DOHH2 (cell line): Measurements from ENCODE around the gene DHRS3.

ENCODE experiments used
- CTCF ChIP-seq: fragments of 200-600 bp; sonication (generic); IDR thresholded peaks from one replicate; pipeline ENCODE4 v1.5.1; 2014; ENCODE audit warnings: antibody characterized with exemption, mild to moderate bottlenecking, low read depth, low read length; ENCODE audit not compliant: poor library complexity, severe bottlenecking
- EZH2phosphoT487 ChIP-seq: fragments of 200-600 bp; sonication (generic); IDR thresholded peaks from 2 replicates; pipeline ENCODE4 v1.6.1; 2017; ENCODE audit warnings: borderline replicate concordance, mild to moderate bottlenecking, antibody characterized with exemption, low read length, moderate library complexity, mixed read lengths

- no peak for TF ChIP-seq CTCF
- no peak for TF ChIP-seq EZH2phosphoT487
These were observed 70.3 kb downstream of the DHRS3 start for GRCh38 chr1:12547586-12548225.
